ENCODE data around the gene TOMM40.
"Not testable (repeated sequence)": the region's sequence is repeated elsewhere in the genome, so short reads cannot be mapped to it uniquely, and the experiment has no call there.

Gene TOMM40

GRCh38 chr19:44897835-44898234, 6.8 kb downstream of the TOMM40 start:
- no peak for DNase-seq (ENCODE audit: low spot score)

DNA sequence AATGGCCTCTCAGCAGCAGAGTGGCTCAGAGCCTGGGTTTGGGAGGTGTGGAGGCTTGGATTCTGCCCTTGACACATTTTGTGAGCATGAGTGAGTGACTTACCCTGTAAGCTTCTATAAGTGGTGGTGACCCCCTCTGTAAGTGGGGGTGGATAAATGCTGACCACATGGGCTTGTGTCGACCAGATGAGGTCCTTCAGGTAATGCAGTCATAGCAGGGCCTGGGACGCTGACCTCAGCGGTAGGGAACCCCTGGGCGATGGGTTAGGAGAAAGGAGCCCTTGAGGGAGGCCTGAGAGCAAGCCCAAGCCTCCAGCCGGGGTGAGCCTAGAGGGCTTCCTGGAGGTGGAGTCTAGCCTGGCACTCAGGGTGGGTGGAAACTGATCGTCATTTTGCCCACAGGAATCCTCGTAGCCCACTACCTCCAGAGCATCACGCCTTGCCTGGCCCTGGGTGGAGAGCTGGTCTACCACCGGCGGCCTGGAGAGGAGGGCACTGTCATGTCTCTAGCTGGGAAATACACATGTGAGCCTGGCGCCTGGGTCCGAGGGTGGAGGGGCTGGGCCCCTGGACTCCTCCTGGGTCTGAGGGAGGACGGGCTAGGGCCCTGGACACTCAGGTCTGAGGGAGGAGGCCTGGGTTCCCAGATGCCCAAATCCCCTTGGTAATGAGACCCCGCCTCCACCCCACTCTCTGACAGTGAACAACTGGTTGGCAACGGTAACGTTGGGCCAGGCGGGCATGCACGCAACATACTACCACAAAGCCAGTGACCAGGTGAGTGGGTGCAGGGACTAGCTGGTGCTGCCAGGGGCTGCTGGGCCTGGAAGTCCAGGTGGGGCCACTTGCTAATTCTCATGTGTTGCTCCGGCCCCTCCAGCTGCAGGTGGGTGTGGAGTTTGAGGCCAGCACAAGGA, 9.5 kb downstream of the TOMM40 start:
- no peak for DNase-seq (ENCODE audit: low spot score)

DNA sequence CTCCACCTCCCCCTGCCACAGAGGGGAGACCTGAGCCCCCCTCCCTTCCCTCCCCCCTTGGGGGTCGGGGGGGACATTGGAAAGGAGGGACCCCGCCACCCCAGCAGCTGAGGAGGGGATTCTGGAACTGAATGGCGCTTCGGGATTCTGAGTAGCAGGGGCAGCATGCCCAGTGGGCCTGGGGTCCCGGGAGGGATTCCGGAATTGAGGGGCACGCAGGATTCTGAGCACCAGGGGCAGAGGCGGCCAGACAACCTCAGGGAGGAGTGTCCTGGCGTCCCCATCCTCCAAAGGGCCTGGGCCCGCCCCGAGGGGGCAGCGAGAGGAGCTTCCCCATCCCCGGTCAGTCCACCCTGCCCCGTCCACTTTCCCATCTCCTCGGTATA, 12.2 kb downstream of the TOMM40 start:
- no peak for DNase-seq (ENCODE audit: low spot score)

- peak; percentile 51 for DNase-seq (ENCODE audit: low spot score)
Measured at GRCh38 chr19:44903602-44904425, 12.8 kb downstream of the TOMM40 start.

GRCh38 chr19:44904426-44904994, 13.5 kb downstream of the TOMM40 start:
- DNase-seq (ENCODE audit: low spot score) = no peak

DNA sequence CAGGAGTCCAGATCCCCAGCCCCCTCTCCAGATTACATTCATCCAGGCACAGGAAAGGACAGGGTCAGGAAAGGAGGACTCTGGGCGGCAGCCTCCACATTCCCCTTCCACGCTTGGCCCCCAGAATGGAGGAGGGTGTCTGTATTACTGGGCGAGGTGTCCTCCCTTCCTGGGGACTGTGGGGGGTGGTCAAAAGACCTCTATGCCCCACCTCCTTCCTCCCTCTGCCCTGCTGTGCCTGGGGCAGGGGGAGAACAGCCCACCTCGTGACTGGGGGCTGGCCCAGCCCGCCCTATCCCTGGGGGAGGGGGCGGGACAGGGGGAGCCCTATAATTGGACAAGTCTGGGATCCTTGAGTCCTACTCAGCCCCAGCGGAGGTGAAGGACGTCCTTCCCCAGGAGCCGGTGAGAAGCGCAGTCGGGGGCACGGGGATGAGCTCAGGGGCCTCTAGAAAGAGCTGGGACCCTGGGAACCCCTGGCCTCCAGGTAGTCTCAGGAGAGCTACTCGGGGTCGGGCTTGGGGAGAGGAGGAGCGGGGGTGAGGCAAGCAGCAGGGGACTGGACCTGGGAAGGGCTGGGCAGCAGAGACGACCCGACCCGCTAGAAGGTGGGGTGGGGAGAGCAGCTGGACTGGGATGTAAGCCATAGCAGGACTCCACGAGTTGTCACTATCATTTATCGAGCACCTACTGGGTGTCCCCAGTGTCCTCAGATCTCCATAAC, 14.5 kb downstream of the TOMM40 start, which contains the start of gene APOE:
TSS of gene APOE (plus strand) at position 360 of the 724 bp plus-strand sequence. CDS start 829 bp downstream, outside the sequence.
- no peak for DNase-seq (ENCODE audit: low spot score)

DNA sequence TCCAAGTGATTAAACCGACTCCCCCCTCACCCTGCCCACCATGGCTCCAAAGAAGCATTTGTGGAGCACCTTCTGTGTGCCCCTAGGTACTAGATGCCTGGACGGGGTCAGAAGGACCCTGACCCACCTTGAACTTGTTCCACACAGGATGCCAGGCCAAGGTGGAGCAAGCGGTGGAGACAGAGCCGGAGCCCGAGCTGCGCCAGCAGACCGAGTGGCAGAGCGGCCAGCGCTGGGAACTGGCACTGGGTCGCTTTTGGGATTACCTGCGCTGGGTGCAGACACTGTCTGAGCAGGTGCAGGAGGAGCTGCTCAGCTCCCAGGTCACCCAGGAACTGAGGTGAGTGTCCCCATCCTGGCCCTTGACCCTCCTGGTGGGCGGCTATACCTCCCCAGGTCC, 16.6 kb downstream of the TOMM40 start:
- DNase-seq (ENCODE audit: low spot score) = no peak

GRCh38 chr19:44908074-44908835, 17.2 kb downstream of the TOMM40 start:
- DNase-seq (ENCODE audit: low spot score) = no peak

DNA sequence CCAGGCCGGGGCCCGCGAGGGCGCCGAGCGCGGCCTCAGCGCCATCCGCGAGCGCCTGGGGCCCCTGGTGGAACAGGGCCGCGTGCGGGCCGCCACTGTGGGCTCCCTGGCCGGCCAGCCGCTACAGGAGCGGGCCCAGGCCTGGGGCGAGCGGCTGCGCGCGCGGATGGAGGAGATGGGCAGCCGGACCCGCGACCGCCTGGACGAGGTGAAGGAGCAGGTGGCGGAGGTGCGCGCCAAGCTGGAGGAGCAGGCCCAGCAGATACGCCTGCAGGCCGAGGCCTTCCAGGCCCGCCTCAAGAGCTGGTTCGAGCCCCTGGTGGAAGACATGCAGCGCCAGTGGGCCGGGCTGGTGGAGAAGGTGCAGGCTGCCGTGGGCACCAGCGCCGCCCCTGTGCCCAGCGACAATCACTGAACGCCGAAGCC, 17.8 kb downstream of the TOMM40 start:
- DNase-seq (ENCODE audit: low spot score) = no peak

DNA sequence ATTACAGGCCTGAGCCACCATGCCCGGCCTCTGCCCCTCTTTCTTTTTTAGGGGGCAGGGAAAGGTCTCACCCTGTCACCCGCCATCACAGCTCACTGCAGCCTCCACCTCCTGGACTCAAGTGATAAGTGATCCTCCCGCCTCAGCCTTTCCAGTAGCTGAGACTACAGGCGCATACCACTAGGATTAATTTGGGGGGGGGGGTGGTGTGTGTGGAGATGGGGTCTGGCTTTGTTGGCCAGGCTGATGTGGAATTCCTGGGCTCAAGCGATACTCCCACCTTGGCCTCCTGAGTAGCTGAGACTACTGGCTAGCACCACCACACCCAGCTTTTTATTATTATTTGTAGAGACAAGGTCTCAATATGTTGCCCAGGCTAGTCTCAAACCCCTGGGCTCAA, 18.7 kb downstream of the TOMM40 start:
- DNase-seq (ENCODE audit: low spot score) = no peak

DNA sequence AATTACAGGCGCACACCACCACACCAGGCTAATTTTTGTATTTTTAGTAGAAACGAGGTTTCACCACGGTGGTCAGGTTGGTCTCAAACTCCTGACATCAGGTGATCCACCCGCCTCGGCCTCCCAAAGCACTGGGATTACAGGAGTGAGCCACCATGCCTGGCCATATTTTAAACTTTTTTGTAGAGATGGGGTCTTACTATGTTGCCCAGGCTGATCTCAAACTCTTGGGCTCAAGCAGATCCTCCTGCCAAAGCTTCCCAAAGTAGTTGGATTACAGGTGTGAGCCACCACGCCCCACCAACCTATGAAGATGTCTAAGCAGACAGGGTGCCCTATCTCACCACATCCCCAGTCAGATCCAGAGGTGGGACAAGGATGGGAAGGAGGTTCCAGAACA, 20.8 kb downstream of the TOMM40 start:
- DNase-seq (ENCODE audit: low spot score) = not testable (repeated sequence)

DNA sequence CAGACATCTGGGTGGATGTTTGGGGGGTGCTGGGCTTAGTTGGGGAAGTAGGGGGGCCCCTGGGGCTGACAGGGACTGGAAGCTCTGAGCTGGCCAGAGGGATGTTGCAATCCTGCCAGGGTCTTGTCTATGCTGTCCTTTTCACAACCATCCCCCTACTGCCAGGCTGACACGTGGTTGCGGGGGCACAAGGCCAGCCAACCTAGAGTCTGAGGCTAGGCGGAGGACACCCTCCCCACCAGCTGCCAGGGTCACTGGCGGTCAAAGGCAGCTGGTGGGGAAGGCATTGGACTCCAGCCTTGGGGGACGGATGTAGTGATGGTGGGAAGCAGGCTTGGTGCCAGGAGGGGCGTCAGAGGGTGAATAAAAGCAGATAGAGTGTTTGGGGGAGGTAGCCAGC, 21.8 kb downstream of the TOMM40 start:
- DNase-seq (ENCODE audit: low spot score) = no peak

DNA sequence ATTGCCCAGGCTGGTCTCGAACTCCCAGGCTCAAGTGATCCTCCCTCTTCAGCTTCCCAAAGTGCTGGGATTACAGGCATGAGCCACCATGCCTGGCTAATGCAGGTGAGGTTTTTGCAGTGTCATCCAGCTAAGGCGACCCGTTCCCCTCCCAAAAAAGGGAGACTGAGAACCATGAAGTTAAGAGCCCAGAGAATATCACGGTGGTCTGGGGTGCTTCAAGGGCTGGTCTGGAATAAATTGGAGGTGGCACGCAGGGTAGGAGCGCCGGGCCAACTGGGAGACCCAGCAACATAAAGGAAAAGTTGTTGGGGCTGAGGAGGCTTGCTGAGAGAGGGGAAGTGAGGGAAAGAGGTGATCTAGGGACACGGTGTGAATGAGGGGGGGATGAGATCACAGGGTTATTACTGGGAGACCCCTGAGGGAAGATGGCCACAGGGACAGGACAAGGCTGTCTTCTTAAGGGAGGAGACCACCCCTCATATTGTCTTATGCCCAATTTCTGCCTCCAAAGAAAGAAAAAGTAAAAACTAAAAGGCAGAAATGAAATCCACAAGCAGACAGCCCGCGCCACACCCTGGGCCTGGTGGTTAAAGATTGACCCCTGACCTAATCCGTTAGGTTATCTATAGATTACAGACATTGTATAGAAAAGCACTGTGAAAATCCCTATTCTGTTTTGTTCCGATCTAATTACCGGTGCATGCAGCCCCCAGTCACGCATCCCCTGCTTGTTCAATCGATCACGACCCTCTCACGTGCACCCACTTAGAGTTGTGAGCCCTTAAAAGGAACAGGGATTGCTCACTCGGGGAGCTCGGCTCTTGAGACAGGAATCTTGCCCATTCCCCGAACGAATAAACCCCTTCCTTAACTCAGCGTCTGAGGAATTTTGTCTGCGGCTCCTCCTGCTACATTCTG, 22.7 kb downstream of the TOMM40 start:
- DNase-seq (ENCODE audit: low spot score) = not testable (repeated sequence)

DNA sequence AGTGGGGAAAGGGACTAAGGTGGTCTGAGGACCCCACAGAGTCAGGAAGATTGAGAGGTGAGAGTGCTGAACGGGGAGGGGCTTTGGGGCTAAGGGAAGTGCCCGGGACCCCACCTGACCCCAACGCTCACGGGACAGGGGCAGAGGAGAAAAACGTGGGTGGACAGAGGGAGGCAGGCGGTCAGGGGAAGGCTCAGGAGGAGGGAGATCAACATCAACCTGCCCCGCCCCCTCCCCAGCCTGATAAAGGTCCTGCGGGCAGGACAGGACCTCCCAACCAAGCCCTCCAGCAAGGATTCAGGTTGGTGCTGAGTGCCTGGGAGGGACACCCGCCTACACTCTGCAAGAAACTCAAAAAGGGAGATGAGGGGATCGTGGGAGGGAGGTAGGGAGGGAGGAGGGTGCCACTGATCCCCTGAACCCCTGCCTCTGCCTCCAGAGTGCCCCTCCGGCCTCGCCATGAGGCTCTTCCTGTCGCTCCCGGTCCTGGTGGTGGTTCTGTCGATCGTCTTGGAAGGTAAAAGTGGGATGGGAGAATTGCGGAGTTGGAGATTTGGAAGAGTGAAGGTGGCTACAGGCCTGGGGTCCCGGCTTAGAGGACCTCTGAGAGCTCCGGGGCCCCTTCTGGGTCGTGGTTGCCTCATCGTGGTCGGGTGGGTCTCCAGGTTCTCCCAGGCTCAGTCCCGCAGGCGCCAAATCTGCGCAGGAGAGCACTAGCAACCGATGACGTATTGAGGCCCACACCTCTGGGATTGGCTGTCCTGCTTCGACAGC, 23.6 kb downstream of the TOMM40 start, which contains the start of gene APOC1:
TSS of gene APOC1 (plus strand) at position 176 of the 774 bp plus-strand sequence. CDS start at position 460, 284 bp downstream.
- DNase-seq (ENCODE audit: low spot score) = peak; percentile 91

DNA sequence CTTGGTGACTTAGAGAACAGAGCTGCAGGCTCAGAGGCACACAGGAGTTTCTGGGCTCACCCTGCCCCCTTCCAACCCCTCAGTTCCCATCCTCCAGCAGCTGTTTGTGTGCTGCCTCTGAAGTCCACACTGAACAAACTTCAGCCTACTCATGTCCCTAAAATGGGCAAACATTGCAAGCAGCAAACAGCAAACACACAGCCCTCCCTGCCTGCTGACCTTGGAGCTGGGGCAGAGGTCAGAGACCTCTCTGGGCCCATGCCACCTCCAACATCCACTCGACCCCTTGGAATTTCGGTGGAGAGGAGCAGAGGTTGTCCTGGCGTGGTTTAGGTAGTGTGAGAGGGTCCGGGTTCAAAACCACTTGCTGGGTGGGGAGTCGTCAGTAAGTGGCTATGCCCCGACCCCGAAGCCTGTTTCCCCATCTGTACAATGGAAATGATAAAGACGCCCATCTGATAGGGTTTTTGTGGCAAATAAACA, 33.2 kb downstream of the TOMM40 start:
- DNase-seq (ENCODE audit: low spot score) = no peak

DNA sequence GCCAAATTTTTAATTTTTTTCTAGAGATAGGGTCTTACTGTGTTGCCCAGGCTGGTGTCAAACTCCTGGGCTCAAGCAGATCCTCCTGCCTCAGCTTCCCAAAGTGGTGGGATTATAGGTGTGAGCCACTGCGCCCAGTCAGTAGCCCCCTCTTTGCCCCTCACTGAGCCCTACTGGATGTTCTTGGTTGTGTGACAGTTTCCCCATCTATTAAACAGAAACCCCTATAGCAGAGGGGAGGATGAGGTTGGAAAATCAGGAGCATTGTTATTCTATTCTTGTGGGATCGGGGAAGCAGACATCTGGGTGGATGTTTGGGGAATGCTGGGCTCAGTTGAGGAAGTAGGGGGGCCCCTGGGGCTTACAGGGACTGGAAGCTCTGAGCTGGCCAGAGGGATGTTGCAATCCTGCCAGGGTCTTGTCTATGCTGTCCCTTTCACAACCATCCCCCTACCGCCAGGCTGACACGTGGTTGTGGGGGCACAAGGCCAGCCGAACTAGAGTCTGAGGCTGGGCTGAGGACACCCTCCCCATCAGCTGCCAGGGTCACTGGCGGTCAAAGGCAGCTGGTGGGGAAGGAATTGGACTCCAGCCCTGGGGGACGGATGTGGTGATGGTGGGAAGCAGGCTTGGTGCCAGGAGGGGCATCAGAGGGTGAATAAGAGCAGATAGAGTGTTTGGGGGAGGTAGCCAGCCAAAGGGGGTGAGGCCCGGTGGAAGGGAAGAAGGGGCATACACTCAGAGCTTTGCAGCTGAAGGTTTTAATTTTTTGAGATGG, 34.2 kb downstream of the TOMM40 start:
- no peak for DNase-seq (ENCODE audit: low spot score)

- not testable (repeated sequence) for DNase-seq (ENCODE audit: low spot score)
Measured at GRCh38 chr19:44926245-44927077, 35.4 kb downstream of the TOMM40 start.
